Right atrium auricular region (tissue), 2 donors: ENCODE measurements around the gene ANKRD66. TPM values are rescaled to one million over a fixed set of nuclear protein-coding genes. Genes with fewer than 3 reads are reported as not detected.

Source experiments
- DNase-seq: peaks from one replicate; pipeline ENCODE4 v3.0.0-alpha.2; 2019; ENCODE audit warnings: low spot score
- H3K27ac ChIP-seq, 2 donors: fragments of 200-600 bp; sonication (generic); 1 replicate in 1 of 2; 2 replicates in 1 of 2; pipeline ENCODE4 v1.5.1; 2016 to 2019
- H3K27me3 ChIP-seq, 2 donors: fragments of 200-600 bp; sonication (generic); one replicate each; pipeline versions ENCODE4 v1.5.1 to v1.6.0; 2017 to 2019
- H3K36me3 ChIP-seq: fragments of 200-600 bp; sonication (generic); one replicate; pipeline ENCODE4 v1.5.1; 2016
- H3K4me1 ChIP-seq, 2 donors: fragments of 200-600 bp; sonication (generic); one replicate each; pipeline versions ENCODE4 v1.5.1 to v1.6.0; 2017 to 2019
- H3K4me3 ChIP-seq, 2 donors: fragments of 200-600 bp; sonication (generic); 1 replicate in 1 of 2; 2 replicates in 1 of 2; pipeline ENCODE4 v1.5.1; 2017 to 2019; ENCODE audit warnings: mild to moderate bottlenecking in 1 of 2, moderate library complexity in 1 of 2
- H3K9me3 ChIP-seq, 2 donors: fragments of 200-600 bp; sonication (generic); one replicate each; pipeline ENCODE4 v1.5.1; 2019
- total RNA-seq, 2 donors: library from RNA; depleted of rRNA; stranded (reverse); fragments of >200 nt; gene quantifications; one replicate each; pipeline ENCODE4 v1.1.0, GENCODE V29; 2016
- TF ChIP-seq, protein P1 (sequence below), 2 donors: fragments of 200-600 bp; sonication (generic); IDR thresholded peaks; one replicate each; pipeline ENCODE4 v1.5.1; 2019; ENCODE audit warnings: antibody characterized with exemption in 2 of 2

The ANKRD66 gene
- total RNA-seq, 2 donors from 2014 or later: not detected

- DNase-seq: no peak
Measured at GRCh38 chr6:46719099-46719498, 27.6 kb upstream of the ANKRD66 start.

DNA sequence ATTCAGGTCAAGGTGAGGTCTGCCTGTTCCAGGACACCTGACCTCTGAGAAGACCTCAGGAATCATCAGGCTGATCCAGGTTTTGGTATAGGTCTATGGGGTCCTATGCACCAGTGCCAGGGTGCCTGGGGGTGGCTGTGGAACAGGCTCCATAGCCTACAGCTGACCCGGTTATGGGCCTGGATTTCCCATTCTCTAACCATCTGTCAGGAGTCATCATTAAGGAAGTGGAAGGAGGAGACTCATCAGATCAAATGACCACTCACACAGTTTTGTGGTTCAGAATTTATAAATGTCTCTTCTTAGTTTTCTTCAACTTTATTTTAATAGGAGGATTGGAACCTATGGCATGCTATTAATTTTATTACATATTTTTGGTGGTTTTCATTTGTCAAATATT, 26.3 kb upstream of the ANKRD66 start:
- no peak overlapping the region for H3K27ac ChIP-seq
- no peak for DNase-seq
- no peak overlapping the region for H3K4me3 ChIP-seq
- H3K27me3 ChIP-seq: no peaks in the 10 kb centered on the region
- TF ChIP-seq, protein P1, sequence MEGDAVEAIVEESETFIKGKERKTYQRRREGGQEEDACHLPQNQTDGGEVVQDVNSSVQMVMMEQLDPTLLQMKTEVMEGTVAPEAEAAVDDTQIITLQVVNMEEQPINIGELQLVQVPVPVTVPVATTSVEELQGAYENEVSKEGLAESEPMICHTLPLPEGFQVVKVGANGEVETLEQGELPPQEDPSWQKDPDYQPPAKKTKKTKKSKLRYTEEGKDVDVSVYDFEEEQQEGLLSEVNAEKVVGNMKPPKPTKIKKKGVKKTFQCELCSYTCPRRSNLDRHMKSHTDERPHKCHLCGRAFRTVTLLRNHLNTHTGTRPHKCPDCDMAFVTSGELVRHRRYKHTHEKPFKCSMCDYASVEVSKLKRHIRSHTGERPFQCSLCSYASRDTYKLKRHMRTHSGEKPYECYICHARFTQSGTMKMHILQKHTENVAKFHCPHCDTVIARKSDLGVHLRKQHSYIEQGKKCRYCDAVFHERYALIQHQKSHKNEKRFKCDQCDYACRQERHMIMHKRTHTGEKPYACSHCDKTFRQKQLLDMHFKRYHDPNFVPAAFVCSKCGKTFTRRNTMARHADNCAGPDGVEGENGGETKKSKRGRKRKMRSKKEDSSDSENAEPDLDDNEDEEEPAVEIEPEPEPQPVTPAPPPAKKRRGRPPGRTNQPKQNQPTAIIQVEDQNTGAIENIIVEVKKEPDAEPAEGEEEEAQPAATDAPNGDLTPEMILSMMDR (IDR thresholded peaks at IDR 0.05): no peak
- H3K4me1 ChIP-seq: no peaks in the 10 kb centered on the region
- H3K9me3 ChIP-seq: no peaks in the 10 kb centered on the region
- H3K36me3 ChIP-seq: no peaks in the 10 kb centered on the region

More at GRCh38 chr6:46719099-46719498, 27.6 kb upstream of the ANKRD66 start:
- H3K36me3 ChIP-seq: no peaks in the 10 kb centered on the region
- H3K4me3 ChIP-seq: no peak overlapping the region
- H3K27ac ChIP-seq: no peak overlapping the region
- TF ChIP-seq, protein P1 (IDR thresholded peaks at IDR 0.05): no peak
- H3K4me1 ChIP-seq: no peaks in the 10 kb centered on the region
- H3K27me3 ChIP-seq: no peaks in the 10 kb centered on the region
- H3K9me3 ChIP-seq: no peaks in the 10 kb centered on the region

GRCh38 chr6:46729787-46730326, 16.9 kb upstream of the ANKRD66 start:
- H3K4me3 ChIP-seq: no peak overlapping the region
- no peaks in the 10 kb centered on the region for H3K27me3 ChIP-seq
- no peaks in the 10 kb centered on the region for H3K9me3 ChIP-seq
- TF ChIP-seq, protein P1 (IDR thresholded peaks at IDR 0.05): no peak
- H3K4me1 ChIP-seq: peaks cover 0 to under 1% of the 10 kb centered on the region in 2 donors
- no peak for DNase-seq
- no peak overlapping the region for H3K27ac ChIP-seq
- no peaks in the 10 kb centered on the region for H3K36me3 ChIP-seq

GRCh38 chr6:46730921-46731461, 15.7 kb upstream of the ANKRD66 start:
- H3K4me3 ChIP-seq: no peak overlapping the region
- no peaks in the 10 kb centered on the region for H3K9me3 ChIP-seq
- no peaks in the 10 kb centered on the region for H3K27me3 ChIP-seq
- TF ChIP-seq, protein P1 (IDR thresholded peaks at IDR 0.05): no peak
- DNase-seq: no peak
- H3K4me1 ChIP-seq: peaks cover 0 to 10% of the 10 kb centered on the region in 2 donors
- H3K36me3 ChIP-seq: no peaks in the 10 kb centered on the region
- no peak overlapping the region for H3K27ac ChIP-seq

DNA sequence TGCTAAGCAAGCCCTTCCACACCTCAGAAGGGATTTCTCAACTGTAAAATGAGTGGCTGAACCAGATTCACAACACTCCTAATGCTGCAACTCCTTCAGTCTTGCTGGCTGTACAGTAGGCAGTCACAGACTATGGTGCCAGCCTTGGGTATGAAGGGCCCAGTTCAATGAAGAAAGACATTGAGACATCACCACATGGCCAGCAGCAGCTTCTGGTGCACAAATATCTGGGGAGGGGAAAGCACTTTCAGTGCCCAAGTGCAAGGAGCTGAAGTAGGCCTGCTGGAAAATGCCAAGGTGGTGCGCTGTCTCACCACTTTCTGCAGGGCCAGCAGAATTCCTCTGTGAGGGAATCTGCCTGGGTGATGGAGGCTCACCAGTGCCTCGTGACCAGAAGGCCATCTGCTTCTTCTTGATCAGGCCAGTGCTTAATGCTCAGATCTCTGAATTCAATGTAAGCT, 13.4 kb upstream of the ANKRD66 start:
- H3K9me3 ChIP-seq: no peaks in the 10 kb centered on the region
- TF ChIP-seq, protein P1 (IDR thresholded peaks at IDR 0.05): no peak
- H3K36me3 ChIP-seq: no peaks in the 10 kb centered on the region
- no peak for DNase-seq
- H3K4me3 ChIP-seq: no peak overlapping the region
- H3K27me3 ChIP-seq: no peaks in the 10 kb centered on the region
- H3K27ac ChIP-seq: no peak overlapping the region
- H3K4me1 ChIP-seq: peaks cover 0 to 10% of the 10 kb centered on the region in 2 donors
